NB4 (cell line): ENCODE results near the gene CAMK2D.
"Not testable (repeated sequence)": the region's sequence is repeated elsewhere in the genome, so short reads cannot be mapped to it uniquely, and the experiment has no call there.

Source experiments
- TF ChIP-seq, protein P1 (sequence below): IDR thresholded peaks from one replicate; pipeline ENCODE4 v1.5.1; 2012; ENCODE audit warnings: low read depth, low read length
- TF ChIP-seq, protein P2 (sequence below): IDR thresholded peaks from 2 replicates; pipeline ENCODE4 v1.6.1; 2011; ENCODE audit warnings: low read depth, low read length

DNA sequence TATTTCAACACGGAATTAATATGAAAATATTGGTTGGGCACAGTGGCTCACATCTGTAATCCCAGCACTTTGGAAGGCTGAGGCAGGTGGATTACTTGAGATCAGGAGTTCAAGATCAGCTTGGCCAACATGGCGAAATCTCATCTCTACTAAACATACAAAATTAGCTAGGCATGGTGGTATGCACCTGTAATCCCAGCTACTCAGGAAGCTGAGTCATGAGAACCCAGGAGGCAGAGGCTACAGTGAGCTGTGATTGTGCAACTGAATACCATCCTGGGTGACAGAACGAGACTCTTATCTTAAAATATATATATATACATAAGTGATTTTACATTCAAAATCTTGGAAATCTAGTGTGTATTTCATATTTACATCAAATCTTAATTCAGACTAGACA lies 58.9 kb downstream of the CAMK2D start:
- TF ChIP-seq, protein P1, sequence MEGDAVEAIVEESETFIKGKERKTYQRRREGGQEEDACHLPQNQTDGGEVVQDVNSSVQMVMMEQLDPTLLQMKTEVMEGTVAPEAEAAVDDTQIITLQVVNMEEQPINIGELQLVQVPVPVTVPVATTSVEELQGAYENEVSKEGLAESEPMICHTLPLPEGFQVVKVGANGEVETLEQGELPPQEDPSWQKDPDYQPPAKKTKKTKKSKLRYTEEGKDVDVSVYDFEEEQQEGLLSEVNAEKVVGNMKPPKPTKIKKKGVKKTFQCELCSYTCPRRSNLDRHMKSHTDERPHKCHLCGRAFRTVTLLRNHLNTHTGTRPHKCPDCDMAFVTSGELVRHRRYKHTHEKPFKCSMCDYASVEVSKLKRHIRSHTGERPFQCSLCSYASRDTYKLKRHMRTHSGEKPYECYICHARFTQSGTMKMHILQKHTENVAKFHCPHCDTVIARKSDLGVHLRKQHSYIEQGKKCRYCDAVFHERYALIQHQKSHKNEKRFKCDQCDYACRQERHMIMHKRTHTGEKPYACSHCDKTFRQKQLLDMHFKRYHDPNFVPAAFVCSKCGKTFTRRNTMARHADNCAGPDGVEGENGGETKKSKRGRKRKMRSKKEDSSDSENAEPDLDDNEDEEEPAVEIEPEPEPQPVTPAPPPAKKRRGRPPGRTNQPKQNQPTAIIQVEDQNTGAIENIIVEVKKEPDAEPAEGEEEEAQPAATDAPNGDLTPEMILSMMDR: not testable (repeated sequence)
- TF ChIP-seq, protein P2, sequence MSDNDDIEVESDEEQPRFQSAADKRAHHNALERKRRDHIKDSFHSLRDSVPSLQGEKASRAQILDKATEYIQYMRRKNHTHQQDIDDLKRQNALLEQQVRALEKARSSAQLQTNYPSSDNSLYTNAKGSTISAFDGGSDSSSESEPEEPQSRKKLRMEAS: not testable (repeated sequence)
